ENCODE results near the gene NLGN1. TPM values are rescaled to one million over a fixed set of nuclear protein-coding genes. Genes with fewer than 3 reads are reported as not detected.

The NLGN1 gene
- total RNA-seq, 1 experiment from 2014 or later: not detected

DNA sequence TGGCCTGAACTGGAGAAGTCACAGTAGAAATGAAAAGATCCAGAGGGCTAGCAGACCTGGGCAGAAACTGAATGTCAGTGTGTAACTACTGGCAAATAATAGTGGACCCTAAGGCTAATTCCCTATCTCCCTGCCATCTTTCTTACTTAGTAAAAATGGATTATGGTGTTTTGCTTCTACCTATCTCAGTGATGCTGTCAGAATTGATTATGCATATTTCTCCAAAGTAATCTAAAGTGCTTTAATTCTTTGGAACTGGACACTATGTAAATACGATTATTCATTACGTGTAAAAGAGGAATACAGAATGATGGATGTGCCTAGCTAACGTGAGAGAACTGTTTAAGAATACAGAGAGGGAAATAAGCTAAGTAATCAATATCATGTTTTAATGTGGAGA lies 651.9 kb downstream of the NLGN1 start:
- Histone ChIP-seq H3K9me2 (ENCODE audit: insufficient read depth) (no peaks in the 10 kb centered on the region), H3K27ac (ENCODE audit: low read depth, low read length) (no peak overlapping the region), H3K36me3 (ENCODE audit: control insufficient read depth in 1 of 2, insufficient read depth in 2 of 2, low read length in 2 of 2) (no peaks in the 10 kb centered on the region), H3K9me3 (ENCODE audit: control insufficient read depth in 1 of 2, insufficient read depth in 1 of 2, low read depth in 1 of 2, low read length in 2 of 2) (peaks cover 0 to 3% of the 10 kb centered on the region in 2 experiments; a peak in 1 of 4 replicates), H3K4me3 (replicated peaks in 1 of 2; ENCODE audit: low read depth in 1 of 2, low read length in 2 of 2) (no peak overlapping the region), H4K20me1 (ENCODE audit: insufficient read depth) (no peaks in the 10 kb centered on the region), H3K4me2 (ENCODE audit: low read length) (no peak overlapping the region), H3K4me1 (ENCODE audit: control insufficient read depth in 1 of 2, insufficient read depth in 2 of 2, low read length in 2 of 2) (no peaks in the 10 kb centered on the region), H3K27me3 (ENCODE audit: insufficient read depth, low read length) (no peaks in the 10 kb centered on the region), H3K79me2 (ENCODE audit: insufficient read depth, low read length) (no peaks in the 10 kb centered on the region), H3K9ac (ENCODE audit: low read length) (no peak overlapping the region), H2AFZ (ENCODE audit: low read depth, low read length, poor library complexity, severe bottlenecking) (no peak overlapping the region)
- ATAC-seq (no peak), DNase-seq (ENCODE audit: low read depth, low spot score) (no peak)
- ChIA-PET POLR2A (no interaction called here), CTCF (no interaction called here), RAD21 (ENCODE audit: low non-redundant PET in 1 of 2, low total read pairs in 2 of 2, uncharacterized antibody in 2 of 2, unreplicated experiment in 2 of 2) (no interaction called here)
- intact Hi-C loops (cut with micrococcal nuclease): no loop called here
- TF ChIP-seq POLR2AphosphoS5 (IDR thresholded peaks at IDR 0.05; ENCODE audit: low read depth, low read length) (no peak), FOSL1 (IDR thresholded peaks at IDR 0.05; ENCODE audit: low read depth) (no peak), EZH2 (IDR thresholded peaks at IDR 0.05) (no peak), SRF (IDR thresholded peaks at IDR 0.05; ENCODE audit: low read depth) (no peak), YY1 (IDR thresholded peaks at IDR 0.05; ENCODE audit: extremely low read depth, insufficient replicate concordance, low read depth, low read length) (no peak), ELF1 (IDR thresholded peaks at IDR 0.05; ENCODE audit: borderline replicate concordance, low read depth) (no peak), JUND (IDR thresholded peaks at IDR 0.05) (no peak), ZBTB33 (IDR thresholded peaks at IDR 0.05; ENCODE audit: extremely low read depth, insufficient replicate concordance, low read length) (no peak), TCF7L2 (IDR thresholded peaks at IDR 0.05; ENCODE audit: borderline replicate concordance, extremely low read depth, insufficient read depth, insufficient read length) (no peak), POLR2A (IDR thresholded peaks at IDR 0.05; ENCODE audit: borderline replicate concordance, extremely low read depth, insufficient read depth, insufficient read length) (no peak), ATF3 (IDR thresholded peaks at IDR 0.05) (no peak)
- TF ChIP-seq, protein P1, sequence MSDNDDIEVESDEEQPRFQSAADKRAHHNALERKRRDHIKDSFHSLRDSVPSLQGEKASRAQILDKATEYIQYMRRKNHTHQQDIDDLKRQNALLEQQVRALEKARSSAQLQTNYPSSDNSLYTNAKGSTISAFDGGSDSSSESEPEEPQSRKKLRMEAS (IDR thresholded peaks at IDR 0.05): no peak
- TF ChIP-seq, protein P2, sequence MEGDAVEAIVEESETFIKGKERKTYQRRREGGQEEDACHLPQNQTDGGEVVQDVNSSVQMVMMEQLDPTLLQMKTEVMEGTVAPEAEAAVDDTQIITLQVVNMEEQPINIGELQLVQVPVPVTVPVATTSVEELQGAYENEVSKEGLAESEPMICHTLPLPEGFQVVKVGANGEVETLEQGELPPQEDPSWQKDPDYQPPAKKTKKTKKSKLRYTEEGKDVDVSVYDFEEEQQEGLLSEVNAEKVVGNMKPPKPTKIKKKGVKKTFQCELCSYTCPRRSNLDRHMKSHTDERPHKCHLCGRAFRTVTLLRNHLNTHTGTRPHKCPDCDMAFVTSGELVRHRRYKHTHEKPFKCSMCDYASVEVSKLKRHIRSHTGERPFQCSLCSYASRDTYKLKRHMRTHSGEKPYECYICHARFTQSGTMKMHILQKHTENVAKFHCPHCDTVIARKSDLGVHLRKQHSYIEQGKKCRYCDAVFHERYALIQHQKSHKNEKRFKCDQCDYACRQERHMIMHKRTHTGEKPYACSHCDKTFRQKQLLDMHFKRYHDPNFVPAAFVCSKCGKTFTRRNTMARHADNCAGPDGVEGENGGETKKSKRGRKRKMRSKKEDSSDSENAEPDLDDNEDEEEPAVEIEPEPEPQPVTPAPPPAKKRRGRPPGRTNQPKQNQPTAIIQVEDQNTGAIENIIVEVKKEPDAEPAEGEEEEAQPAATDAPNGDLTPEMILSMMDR (IDR thresholded peaks at IDR 0.05 in 2 of 3, conservative IDR thresholded peaks at IDR 0.05 in 1 of 3; ENCODE audit: borderline replicate concordance in 1 of 3, insufficient read depth in 1 of 3, low read depth in 2 of 3, low read length in 2 of 3): no peak
- no TSS peak for BruUV-seq (replicated peaks)
